ENCODE data around the gene TNNT2. TPM values are rescaled to one million over a fixed set of nuclear protein-coding genes. Genes with fewer than 3 reads are reported as not detected.

The TNNT2 gene
- total RNA-seq, 1 donor from 2014 or later: not detected

GRCh38 chr1:201318504-201319340, 58.8 kb downstream of the TNNT2 start:
- TF ChIP-seq, protein P1, sequence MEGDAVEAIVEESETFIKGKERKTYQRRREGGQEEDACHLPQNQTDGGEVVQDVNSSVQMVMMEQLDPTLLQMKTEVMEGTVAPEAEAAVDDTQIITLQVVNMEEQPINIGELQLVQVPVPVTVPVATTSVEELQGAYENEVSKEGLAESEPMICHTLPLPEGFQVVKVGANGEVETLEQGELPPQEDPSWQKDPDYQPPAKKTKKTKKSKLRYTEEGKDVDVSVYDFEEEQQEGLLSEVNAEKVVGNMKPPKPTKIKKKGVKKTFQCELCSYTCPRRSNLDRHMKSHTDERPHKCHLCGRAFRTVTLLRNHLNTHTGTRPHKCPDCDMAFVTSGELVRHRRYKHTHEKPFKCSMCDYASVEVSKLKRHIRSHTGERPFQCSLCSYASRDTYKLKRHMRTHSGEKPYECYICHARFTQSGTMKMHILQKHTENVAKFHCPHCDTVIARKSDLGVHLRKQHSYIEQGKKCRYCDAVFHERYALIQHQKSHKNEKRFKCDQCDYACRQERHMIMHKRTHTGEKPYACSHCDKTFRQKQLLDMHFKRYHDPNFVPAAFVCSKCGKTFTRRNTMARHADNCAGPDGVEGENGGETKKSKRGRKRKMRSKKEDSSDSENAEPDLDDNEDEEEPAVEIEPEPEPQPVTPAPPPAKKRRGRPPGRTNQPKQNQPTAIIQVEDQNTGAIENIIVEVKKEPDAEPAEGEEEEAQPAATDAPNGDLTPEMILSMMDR (IDR thresholded peaks at IDR 0.05; ENCODE audit: partially characterized antibody, unreplicated experiment): no peak
- Mint-ChIP-seq H3K4me1 (ENCODE audit: low read depth, unreplicated experiment) (peaks cover 4% of the 10 kb centered on the region), H3K27me3 (ENCODE audit: unreplicated experiment) (peaks cover 3% of the 10 kb centered on the region), H3K4me3 (ENCODE audit: unreplicated experiment) (no peak overlapping the region), H3K9me3 (ENCODE audit: unreplicated experiment) (peaks cover 8% of the 10 kb centered on the region), H3K27ac (ENCODE audit: unreplicated experiment) (no peak overlapping the region), H3K36me3 (ENCODE audit: unreplicated experiment) (peaks cover 8% of the 10 kb centered on the region)
- no peak for DNase-seq

GRCh38 chr1:201317551-201317950, 59.9 kb downstream of the TNNT2 start:
- TF ChIP-seq, protein P1 (IDR thresholded peaks at IDR 0.05; ENCODE audit: partially characterized antibody, unreplicated experiment): no peak
- Mint-ChIP-seq H3K4me3 (ENCODE audit: unreplicated experiment) (no peak overlapping the region), H3K27me3 (ENCODE audit: unreplicated experiment) (peaks cover 5% of the 10 kb centered on the region), H3K4me1 (ENCODE audit: low read depth, unreplicated experiment) (peaks cover 12% of the 10 kb centered on the region), H3K9me3 (ENCODE audit: unreplicated experiment) (peaks cover 8% of the 10 kb centered on the region), H3K27ac (ENCODE audit: unreplicated experiment) (no peak overlapping the region), H3K36me3 (ENCODE audit: unreplicated experiment) (peaks cover 8% of the 10 kb centered on the region)
- DNase-seq: no peak

GRCh38 chr1:201316556-201316955, 60.9 kb downstream of the TNNT2 start:
- H3K4me1 Mint-ChIP-seq (ENCODE audit: low read depth, unreplicated experiment): peaks cover 20% of the 10 kb centered on the region

DNA sequence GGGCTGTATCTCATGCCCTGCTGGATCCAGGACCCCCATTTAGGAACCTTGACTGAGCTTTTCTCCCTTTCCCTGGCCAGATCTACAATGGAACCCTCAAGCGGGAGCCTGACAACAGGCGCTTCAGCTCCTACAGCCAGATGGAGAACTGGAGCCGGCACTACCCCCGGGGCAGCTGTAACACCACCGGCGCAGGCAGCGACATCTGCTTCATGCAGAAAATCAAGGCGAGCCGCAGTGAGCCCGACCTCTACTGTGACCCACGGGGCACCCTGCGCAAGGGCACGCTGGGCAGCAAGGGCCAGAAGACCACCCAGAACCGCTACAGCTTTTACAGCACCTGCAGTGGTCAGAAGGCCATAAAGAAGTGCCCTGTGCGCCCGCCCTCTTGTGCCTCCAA, 64.4 kb downstream of the TNNT2 start:
- TF ChIP-seq, protein P1 (IDR thresholded peaks at IDR 0.05; ENCODE audit: partially characterized antibody, unreplicated experiment): no peak
- Mint-ChIP-seq H3K4me3 (ENCODE audit: unreplicated experiment) (no peak overlapping the region), H3K4me1 (ENCODE audit: low read depth, unreplicated experiment) (peaks cover 25% of the 10 kb centered on the region), H3K27ac (ENCODE audit: unreplicated experiment) (peak overlapping the region; percentile 55), H3K36me3 (ENCODE audit: unreplicated experiment) (peaks cover 8% of the 10 kb centered on the region), H3K27me3 (ENCODE audit: unreplicated experiment) (peaks cover 11% of the 10 kb centered on the region), H3K9me3 (ENCODE audit: unreplicated experiment) (peaks cover 8% of the 10 kb centered on the region)
- DNase-seq: peak; percentile 57

More at GRCh38 chr1:201316556-201316955, 60.9 kb downstream of the TNNT2 start:
- no peak for DNase-seq
- H3K27ac Mint-ChIP-seq (ENCODE audit: unreplicated experiment): no peak overlapping the region
- peaks cover 8% of the 10 kb centered on the region for H3K9me3 Mint-ChIP-seq (ENCODE audit: unreplicated experiment)
- peaks cover 8% of the 10 kb centered on the region for H3K36me3 Mint-ChIP-seq (ENCODE audit: unreplicated experiment)
- TF ChIP-seq, protein P1 (IDR thresholded peaks at IDR 0.05; ENCODE audit: partially characterized antibody, unreplicated experiment): no peak
- H3K4me3 Mint-ChIP-seq (ENCODE audit: unreplicated experiment): no peak overlapping the region
- H3K27me3 Mint-ChIP-seq (ENCODE audit: unreplicated experiment): peaks cover 8% of the 10 kb centered on the region

DNA sequence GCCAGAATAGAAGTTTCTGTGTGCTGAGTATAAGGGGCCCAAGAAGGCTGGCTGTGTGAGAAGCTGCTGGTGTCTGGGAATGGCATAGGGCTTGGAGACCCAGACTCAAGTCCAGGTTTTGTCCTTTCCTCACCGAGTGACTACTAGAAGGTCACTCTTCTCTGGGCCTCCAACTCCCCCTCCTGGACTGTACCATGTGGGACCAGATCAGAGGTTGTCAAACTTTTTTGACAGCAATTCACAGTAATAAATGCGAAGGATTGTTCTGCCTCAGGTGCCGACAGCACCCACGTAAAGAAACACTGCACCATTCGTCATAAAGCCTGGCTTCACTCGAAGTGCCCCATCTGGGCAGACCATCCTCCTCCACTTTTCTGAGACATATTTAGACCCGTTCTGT, 65.2 kb downstream of the TNNT2 start:
- Mint-ChIP-seq H3K4me1 (ENCODE audit: low read depth, unreplicated experiment) (peaks cover 25% of the 10 kb centered on the region), H3K27me3 (ENCODE audit: unreplicated experiment) (peaks cover 11% of the 10 kb centered on the region), H3K36me3 (ENCODE audit: unreplicated experiment) (peaks cover 8% of the 10 kb centered on the region), H3K4me3 (ENCODE audit: unreplicated experiment) (no peak overlapping the region), H3K27ac (ENCODE audit: unreplicated experiment) (peak overlapping the region; percentile 43), H3K9me3 (ENCODE audit: unreplicated experiment) (peaks cover 8% of the 10 kb centered on the region)
- TF ChIP-seq, protein P1 (IDR thresholded peaks at IDR 0.05; ENCODE audit: partially characterized antibody, unreplicated experiment): no peak
- DNase-seq: no peak

Data from glutamatergic neuron (in vitro differentiated cells).